CD14-positive monocyte (primary cell): ENCODE data around the gene PRAC2. TPM values are rescaled to one million over a fixed set of nuclear protein-coding genes. Genes with fewer than 3 reads are reported as not detected.
"Not testable (repeated sequence)": the region's sequence is repeated elsewhere in the genome, so short reads cannot be mapped to it uniquely, and the experiment has no call there.

Experiments used
- DNase-seq, 3 donors: peaks; one replicate each; pipeline ENCODE4 v3.0.0-alpha.2; 2011 to 2022
- H2AFZ ChIP-seq: 2 replicates; pipeline ENCODE4 v1.6.0; 2012; ENCODE audit warnings: mild to moderate bottlenecking, low read depth, low read length, inconsistent platforms; ENCODE audit not compliant: insufficient read depth, poor library complexity, severe bottlenecking
- H3K27ac ChIP-seq, 2 donors: 1 replicate in 1 of 2; 2 replicates in 1 of 2; pipeline ENCODE4 v1.5.1; 2012 to 2013; ENCODE audit warnings: low read length in 2 of 2, control low read depth in 1 of 2, inconsistent platforms in 1 of 2, low read depth in 1 of 2, mild to moderate bottlenecking in 1 of 2
- H3K27me3 ChIP-seq, 2 donors: one replicate each; pipeline versions ENCODE4 v1.6.0 to v1.6.1; 2011 to 2013; ENCODE audit warnings: low read length in 2 of 2; ENCODE audit not compliant: control insufficient read depth in 2 of 2, insufficient read depth in 2 of 2
- H3K36me3 ChIP-seq, 2 donors: replicated peaks in 1 of 2; 1 replicate in 1 of 2; 2 replicates in 1 of 2; pipeline versions ENCODE4 v1.5.1 to v1.6.1; 2012 to 2013; ENCODE audit warnings: low read length in 2 of 2, control low read depth in 1 of 2, inconsistent platforms in 1 of 2, mild to moderate bottlenecking in 1 of 2; ENCODE audit not compliant: insufficient read depth in 2 of 2, control insufficient read depth in 1 of 2
- H3K4me1 ChIP-seq, 2 donors: 1 replicate in 1 of 2; 2 replicates in 1 of 2; pipeline versions ENCODE4 v1.5.1 to v1.6.1; 2012 to 2013; ENCODE audit warnings: low read length in 2 of 2, control low read depth in 1 of 2, inconsistent platforms in 1 of 2, mild to moderate bottlenecking in 1 of 2, moderate library complexity in 1 of 2; ENCODE audit not compliant: insufficient read depth in 2 of 2, control insufficient read depth in 1 of 2
- H3K4me2 ChIP-seq: replicated peaks from 2 replicates; pipeline ENCODE3; 2012; ENCODE audit warnings: low read length, moderate library complexity, mild to moderate bottlenecking; ENCODE audit not compliant: poor library complexity, severe bottlenecking; ENCODE audit errors: extremely low read depth
- H3K4me3 ChIP-seq, 3 experiments: fragments of 200-600 bp in 1 of 3; sonication (generic) in 1 of 3; replicated peaks in 1 of 3; 1 replicate in 2 of 3; 2 replicates in 1 of 3; pipeline ENCODE4 v1.5.1; 2011 to 2013; ENCODE audit warnings: low read length in 3 of 3, mild to moderate bottlenecking in 3 of 3, control low read depth in 2 of 3, low read depth in 2 of 3, inconsistent platforms in 1 of 3, moderate library complexity in 1 of 3
- H3K79me2 ChIP-seq: 2 replicates; pipeline ENCODE4 v1.6.0; 2012; ENCODE audit warnings: mild to moderate bottlenecking, control low read depth, inconsistent platforms, low read length, moderate library complexity; ENCODE audit not compliant: insufficient read depth
- H3K9ac ChIP-seq: 2 replicates; pipeline ENCODE4 v1.6.0; 2017; ENCODE audit warnings: low read length, mild to moderate bottlenecking; ENCODE audit not compliant: insufficient read depth, poor library complexity, severe bottlenecking
- H3K9me3 ChIP-seq, 2 donors: replicated peaks in 1 of 2; 1 replicate in 1 of 2; 2 replicates in 1 of 2; pipeline versions ENCODE4 v1.5.1 to v1.6.1; 2012 to 2013; ENCODE audit warnings: low read length in 2 of 2, control low read depth in 1 of 2; ENCODE audit not compliant: control insufficient read depth in 1 of 2, insufficient read depth in 1 of 2
- H4K20me1 ChIP-seq: 2 replicates; pipeline ENCODE4 v1.6.0; 2012; ENCODE audit warnings: mild to moderate bottlenecking, low read length, control low read depth, moderate library complexity; ENCODE audit not compliant: insufficient read depth
- H3K27ac Mint-ChIP-seq, 7 donors: one replicate each; pipeline ENCODE4 v1.8.0; 2020; ENCODE audit warnings: mild to moderate bottlenecking in 7 of 7, mixed read lengths in 7 of 7, moderate library complexity in 6 of 7, inconsistent platforms in 2 of 7
- H3K27me3 Mint-ChIP-seq, 3 donors: one replicate each; pipeline ENCODE4 v1.8.0; 2021 to 2022; ENCODE audit warnings: low read depth in 3 of 3, mild to moderate bottlenecking in 3 of 3, mixed read lengths in 3 of 3, moderate library complexity in 3 of 3, inconsistent platforms in 1 of 3
- H3K36me3 Mint-ChIP-seq, 2 donors: one replicate each; pipeline ENCODE4 v1.8.0; 2020; ENCODE audit warnings: mixed read lengths in 2 of 2, inconsistent platforms in 1 of 2, mild to moderate bottlenecking in 1 of 2
- H3K4me1 Mint-ChIP-seq: one replicate; pipeline ENCODE4 v1.8.0; 2020; ENCODE audit warnings: mild to moderate bottlenecking, mixed read lengths
- H3K4me3 Mint-ChIP-seq, 2 donors: one replicate each; pipeline ENCODE4 v1.8.0; 2020; ENCODE audit warnings: mild to moderate bottlenecking in 2 of 2, mixed read lengths in 2 of 2, moderate library complexity in 1 of 2
- H3K9me3 Mint-ChIP-seq, 7 donors: one replicate each; pipeline ENCODE4 v1.8.0; 2020 to 2022; ENCODE audit warnings: mixed read lengths in 7 of 7, mild to moderate bottlenecking in 6 of 7, moderate library complexity in 6 of 7, inconsistent platforms in 2 of 7
- WGBS: methylation state at CpG from one replicate; pipeline ENCODE4 v1.1.5; 2013; ENCODE audit warnings: missing lambda C conversion rate; ENCODE audit not compliant: insufficient coverage; 5-methylcytosine and 5-hydroxymethylcytosine counted together
- intact Hi-C, 2 donors: fragments of 100-400 bp; cut with micrococcal nuclease; formaldehyde crosslinking; loops; one replicate each; pipeline versions ENCODE4 v1.15.0 to v1.15.1; 2023
- polyA plus RNA-seq, 3 donors: library from polyadenylated mRNA; depleted of rRNA in 1 of 3; unstranded in 2 of 3; stranded (reverse) in 1 of 3; fragments of 300-500 nt in 2 of 3; fragments of >200 nt in 1 of 3; fragmentation: Illumina TruSeq in 2 of 3; gene quantifications; 1 replicate in 2 of 3; 2 replicates in 1 of 3; pipeline ENCODE4 v1.2.3, GENCODE V29; 2012 to 2021
- TF ChIP-seq, protein P1 (sequence below): fragments of 200-600 bp; IDR thresholded peaks from one replicate; pipeline ENCODE4 v1.8.0; 2022; ENCODE audit warnings: antibody characterized with exemption, mild to moderate bottlenecking

Gene PRAC2
- polyA plus RNA-seq, 3 donors: not detected

DNA sequence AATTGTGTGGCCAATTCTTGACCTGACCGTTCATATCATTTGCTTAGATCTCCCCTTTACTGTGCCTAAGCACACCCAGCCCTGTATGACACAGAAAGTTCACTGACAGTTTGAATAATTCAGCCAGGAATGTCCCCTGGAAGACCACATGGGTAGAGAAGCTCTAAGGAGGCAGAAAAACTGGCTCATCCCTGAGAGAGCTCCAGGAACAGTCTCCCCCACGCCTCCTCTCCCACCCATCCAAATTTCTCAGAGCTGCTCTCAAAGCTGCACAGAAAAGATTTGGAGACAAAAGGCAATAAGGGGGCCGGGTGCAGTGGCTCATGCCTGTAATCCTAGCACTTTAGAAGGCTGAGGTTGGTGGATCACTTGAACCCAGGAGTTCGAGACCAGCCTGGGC lies 11.9 kb upstream of the PRAC2 start:
- TF ChIP-seq, protein P1, sequence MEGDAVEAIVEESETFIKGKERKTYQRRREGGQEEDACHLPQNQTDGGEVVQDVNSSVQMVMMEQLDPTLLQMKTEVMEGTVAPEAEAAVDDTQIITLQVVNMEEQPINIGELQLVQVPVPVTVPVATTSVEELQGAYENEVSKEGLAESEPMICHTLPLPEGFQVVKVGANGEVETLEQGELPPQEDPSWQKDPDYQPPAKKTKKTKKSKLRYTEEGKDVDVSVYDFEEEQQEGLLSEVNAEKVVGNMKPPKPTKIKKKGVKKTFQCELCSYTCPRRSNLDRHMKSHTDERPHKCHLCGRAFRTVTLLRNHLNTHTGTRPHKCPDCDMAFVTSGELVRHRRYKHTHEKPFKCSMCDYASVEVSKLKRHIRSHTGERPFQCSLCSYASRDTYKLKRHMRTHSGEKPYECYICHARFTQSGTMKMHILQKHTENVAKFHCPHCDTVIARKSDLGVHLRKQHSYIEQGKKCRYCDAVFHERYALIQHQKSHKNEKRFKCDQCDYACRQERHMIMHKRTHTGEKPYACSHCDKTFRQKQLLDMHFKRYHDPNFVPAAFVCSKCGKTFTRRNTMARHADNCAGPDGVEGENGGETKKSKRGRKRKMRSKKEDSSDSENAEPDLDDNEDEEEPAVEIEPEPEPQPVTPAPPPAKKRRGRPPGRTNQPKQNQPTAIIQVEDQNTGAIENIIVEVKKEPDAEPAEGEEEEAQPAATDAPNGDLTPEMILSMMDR: no peak
- intact Hi-C loops: no loop called here
- Histone ChIP-seq H4K20me1 (no peaks in the 10 kb centered on the region), H3K9me3 (no peaks in the 10 kb centered on the region), H3K27me3 (peaks cover 24 to 79% of the 10 kb centered on the region in 2 donors), H3K4me1 (no peaks in the 10 kb centered on the region), H2AFZ (no peak overlapping the region), H3K4me2 (no peak overlapping the region), H3K9ac (no peak overlapping the region), H3K4me3 (no peak overlapping the region), H3K79me2 (no peaks in the 10 kb centered on the region), H3K27ac (no peak overlapping the region), H3K36me3 (no peaks in the 10 kb centered on the region)
- Mint-ChIP-seq H3K9me3 (peaks cover 0 to 8% (median 0%) of the 10 kb centered on the region in 7 donors), H3K27me3 (peaks cover 55 to 77% (median 71%) of the 10 kb centered on the region in 3 donors), H3K4me3 (peak overlapping the region in 1 of 2 donors; percentile 13), H3K4me1 (no peaks in the 10 kb centered on the region), H3K36me3 (no peaks in the 10 kb centered on the region), H3K27ac (no peak overlapping the region)
- DNase-seq: no peak
- WGBS: 67% methylated on average over 1 of the region's 4 CpGs

DNA sequence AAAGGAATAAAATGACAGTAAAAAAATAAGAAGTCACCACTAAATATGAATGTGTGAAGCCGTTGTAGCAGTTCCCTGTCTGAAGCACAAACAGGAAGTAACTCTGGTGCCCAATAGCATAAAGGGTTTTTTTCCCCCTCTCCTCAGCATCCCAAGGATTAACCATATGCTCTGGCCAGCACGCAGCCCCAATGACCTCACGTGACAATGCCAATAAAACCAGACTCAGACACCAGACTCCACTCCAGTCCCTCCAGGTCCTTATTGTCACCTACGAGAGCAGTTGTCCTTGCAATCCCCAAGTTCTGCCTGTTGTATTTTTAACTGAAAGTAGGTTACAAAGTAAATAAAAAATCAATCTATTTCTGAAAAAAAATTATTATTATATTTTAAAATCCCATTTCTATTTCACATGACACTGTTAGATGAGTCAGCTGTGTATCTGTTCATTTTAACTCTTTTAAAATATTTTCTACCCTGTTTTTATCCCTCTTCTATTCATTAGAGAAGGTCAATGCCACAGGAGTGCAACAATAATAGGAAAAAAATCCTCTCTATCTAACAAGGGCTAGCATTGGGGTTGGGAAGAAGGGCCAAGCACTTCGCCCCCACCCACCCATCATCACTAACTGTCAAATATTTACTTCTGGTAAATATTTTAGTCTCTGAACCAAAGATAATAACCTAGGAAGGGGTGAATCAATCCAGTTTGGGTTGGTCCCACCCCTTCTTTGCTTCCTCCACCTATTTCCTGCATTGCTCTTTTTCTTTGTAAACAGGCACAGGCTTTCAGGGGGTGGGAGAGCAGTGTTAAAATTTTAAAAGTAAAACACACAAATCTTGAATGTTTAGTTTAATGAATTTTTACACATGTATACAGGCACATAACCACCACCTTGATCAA lies 7.2 kb upstream of the PRAC2 start:
- Histone ChIP-seq H3K4me3 (no peak overlapping the region), H2AFZ (no peak overlapping the region), H3K27me3 (peaks cover 59 to 91% of the 10 kb centered on the region in 2 donors), H3K9me3 (peaks cover 0 to 21% of the 10 kb centered on the region in 2 donors), H3K9ac (no peak overlapping the region), H3K36me3 (no peaks in the 10 kb centered on the region), H3K27ac (no peak overlapping the region), H4K20me1 (no peaks in the 10 kb centered on the region), H3K4me2 (no peak overlapping the region), H3K79me2 (no peaks in the 10 kb centered on the region), H3K4me1 (peaks cover 2 to 3% of the 10 kb centered on the region in 2 donors)
- H3K9me3 Mint-ChIP-seq: peaks cover 0 to 19% (median 8%) of the 10 kb centered on the region in 7 donors
- intact Hi-C loops: no loop called here
- TF ChIP-seq, protein P1: no peak
- peak overlapping the region in 1 of 2 donors; percentile 81 for H3K4me3 Mint-ChIP-seq
- WGBS: 30% methylated on average over 2 of the region's 5 CpGs
- H3K27me3 Mint-ChIP-seq: peaks cover 74 to 88% (median 88%) of the 10 kb centered on the region in 3 donors
- H3K36me3 Mint-ChIP-seq: peaks cover 0 to 6% of the 10 kb centered on the region in 2 donors
- no peak for DNase-seq
- peaks cover 9% of the 10 kb centered on the region for H3K4me1 Mint-ChIP-seq
- no peak overlapping the region for H3K27ac Mint-ChIP-seq

DNA sequence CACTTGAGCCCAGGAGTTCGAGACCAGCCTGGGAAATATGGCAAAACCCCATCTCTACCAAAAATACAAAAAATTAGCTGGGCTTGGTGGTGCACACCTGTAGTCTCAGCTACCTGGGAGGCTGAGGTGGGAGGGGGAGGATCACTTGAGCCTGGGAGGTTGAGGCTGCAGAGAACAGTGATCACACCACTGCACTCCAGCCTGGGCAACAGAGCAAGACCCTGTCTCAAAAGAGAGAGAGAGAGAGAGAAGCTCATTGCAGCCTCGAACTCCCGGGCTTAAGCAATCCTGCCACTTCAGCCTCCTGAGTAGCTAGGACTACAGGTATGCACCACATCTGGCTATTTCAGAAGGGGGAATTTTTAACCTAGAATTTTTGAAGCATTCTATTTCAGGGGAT lies 6.4 kb upstream of the PRAC2 start:
- no CpG with 5 or more reads among the region's 3 CpGs for WGBS
- peaks cover 79 to 90% (median 89%) of the 10 kb centered on the region in 3 donors for H3K27me3 Mint-ChIP-seq
- intact Hi-C loops, H2AFZ ChIP-seq, H3K4me1 ChIP-seq, H3K27ac ChIP-seq, DNase-seq, H3K9ac ChIP-seq, H3K36me3 ChIP-seq, H3K27ac Mint-ChIP-seq, H4K20me1 ChIP-seq, H3K79me2 ChIP-seq, H3K4me3 ChIP-seq, H3K36me3 Mint-ChIP-seq, H3K4me2 ChIP-seq, H3K4me1 Mint-ChIP-seq: not testable (repeated sequence)
- peaks cover 0 to 19% (median 12%) of the 10 kb centered on the region in 7 donors for H3K9me3 Mint-ChIP-seq
- Histone ChIP-seq H3K27me3 (peaks cover 64 to 93% of the 10 kb centered on the region in 2 donors), H3K9me3 (peaks cover 0 to 24% of the 10 kb centered on the region in 2 donors)
- H3K4me3 Mint-ChIP-seq: peak overlapping the region in 1 of 2 donors; percentile 81
